Stimulated activated CD8-positive, alpha-beta memory T cell treated with anti-CD3 and anti-CD28 coated beads, Interleukin-2, amount 100 ng/mL, for 48 hours (primary cell): Measurements from ENCODE around the gene CASP6.
"Not testable (repeated sequence)": the region's sequence is repeated elsewhere in the genome, so short reads cannot be mapped to it uniquely, and the experiment has no call there.

Experiments
- DNase-seq, 2 donors: peaks; one replicate each; pipeline ENCODE4 v3.0.0-alpha.2; 2020; ENCODE audit warnings: low read depth in 2 of 2

CASP6 gene

DNA sequence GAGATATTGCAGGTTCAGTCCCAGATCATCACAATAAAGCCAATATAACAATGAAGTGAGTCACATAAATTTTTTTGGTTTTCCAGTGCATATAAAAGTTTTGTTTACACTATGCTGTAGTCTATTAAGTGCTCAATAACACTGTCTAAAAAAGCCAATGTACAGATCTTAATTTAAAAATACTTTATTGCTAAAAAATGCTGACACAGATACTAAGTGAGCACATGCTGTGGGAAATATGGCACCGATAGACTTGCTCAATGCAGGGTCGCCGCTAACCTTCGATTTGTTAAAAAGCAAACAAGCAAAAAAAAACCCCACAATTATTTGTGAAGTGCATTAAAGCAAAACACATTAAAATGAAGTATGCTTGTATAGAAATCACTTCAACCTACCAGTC, 16.4 kb upstream of the CASP6 start:
- no peak for DNase-seq

DNA sequence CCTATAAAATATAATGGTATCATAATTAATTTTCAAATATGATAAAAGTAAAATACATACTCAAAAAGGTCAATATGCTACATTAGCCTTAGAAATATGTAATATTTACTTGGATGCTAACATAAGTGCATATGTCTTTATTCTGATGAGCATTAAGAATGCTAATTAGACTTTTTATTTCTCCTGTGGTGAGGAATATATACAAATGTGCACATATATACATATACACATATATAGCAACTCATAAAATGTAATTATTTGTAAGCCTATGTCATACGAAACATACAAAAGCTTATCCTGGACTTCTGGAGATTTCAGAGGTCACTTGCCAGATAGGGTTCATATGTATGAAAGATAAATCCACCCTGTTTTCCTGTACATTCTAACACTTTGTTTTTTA, 15.5 kb upstream of the CASP6 start:
- no peak for DNase-seq

DNA sequence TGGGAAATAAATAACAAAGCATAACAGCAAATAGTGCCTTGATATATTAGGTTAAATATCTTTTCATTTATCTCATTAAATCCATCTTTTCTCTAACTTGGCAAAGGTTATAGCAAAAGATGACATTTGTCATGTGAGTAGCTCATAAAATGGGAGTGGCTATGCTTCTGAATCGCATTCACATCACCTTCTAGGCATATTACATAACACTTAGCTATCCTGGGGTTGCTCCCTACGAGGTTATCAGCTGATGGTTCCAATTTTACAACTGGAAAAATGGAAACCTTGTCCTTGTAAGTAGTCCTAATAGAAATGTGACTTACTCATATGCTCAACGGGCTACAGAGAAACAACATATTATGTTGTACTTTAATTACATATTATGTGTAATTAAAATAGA, 10.3 kb upstream of the CASP6 start:
- DNase-seq: no peak

DNA sequence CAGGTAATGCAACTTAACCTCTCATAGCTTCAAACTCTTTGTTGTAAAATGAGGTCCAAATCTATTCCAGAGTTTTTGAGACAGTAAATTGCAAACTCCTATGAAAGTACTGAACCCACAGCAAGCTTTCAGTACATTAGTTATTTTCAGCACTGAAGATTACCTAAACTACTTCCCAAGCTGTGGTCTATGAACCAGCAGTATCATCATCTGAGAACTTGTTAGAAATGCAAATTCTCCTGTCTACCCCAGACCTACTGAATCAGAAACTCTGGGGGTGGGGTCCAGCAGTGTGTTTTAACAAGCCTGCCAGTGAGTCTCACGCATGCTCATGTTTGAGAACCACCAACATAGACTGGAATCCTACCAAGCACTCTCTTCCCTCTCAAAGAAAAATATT, 5.7 kb upstream of the CASP6 start:
- no peak for DNase-seq

DNA sequence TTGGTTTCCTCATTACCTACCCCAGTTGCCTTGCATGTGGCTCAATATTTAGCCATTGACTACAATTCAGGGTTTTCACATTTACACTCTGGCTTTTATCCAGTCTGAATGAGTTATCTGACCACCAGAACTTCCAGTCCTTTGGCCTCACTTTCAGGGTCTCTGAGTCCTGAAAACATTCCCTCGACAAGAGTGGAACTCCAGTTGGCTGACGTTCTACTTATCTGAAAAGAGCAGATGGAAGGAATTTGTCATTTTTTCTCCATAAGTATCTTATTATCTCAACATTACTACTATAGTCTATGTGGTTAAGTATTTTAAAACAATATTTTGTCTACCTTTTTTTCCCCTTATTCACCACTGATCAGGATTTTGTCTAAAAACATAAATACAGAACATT, 5.2 kb upstream of the CASP6 start:
- no peak for DNase-seq

DNA sequence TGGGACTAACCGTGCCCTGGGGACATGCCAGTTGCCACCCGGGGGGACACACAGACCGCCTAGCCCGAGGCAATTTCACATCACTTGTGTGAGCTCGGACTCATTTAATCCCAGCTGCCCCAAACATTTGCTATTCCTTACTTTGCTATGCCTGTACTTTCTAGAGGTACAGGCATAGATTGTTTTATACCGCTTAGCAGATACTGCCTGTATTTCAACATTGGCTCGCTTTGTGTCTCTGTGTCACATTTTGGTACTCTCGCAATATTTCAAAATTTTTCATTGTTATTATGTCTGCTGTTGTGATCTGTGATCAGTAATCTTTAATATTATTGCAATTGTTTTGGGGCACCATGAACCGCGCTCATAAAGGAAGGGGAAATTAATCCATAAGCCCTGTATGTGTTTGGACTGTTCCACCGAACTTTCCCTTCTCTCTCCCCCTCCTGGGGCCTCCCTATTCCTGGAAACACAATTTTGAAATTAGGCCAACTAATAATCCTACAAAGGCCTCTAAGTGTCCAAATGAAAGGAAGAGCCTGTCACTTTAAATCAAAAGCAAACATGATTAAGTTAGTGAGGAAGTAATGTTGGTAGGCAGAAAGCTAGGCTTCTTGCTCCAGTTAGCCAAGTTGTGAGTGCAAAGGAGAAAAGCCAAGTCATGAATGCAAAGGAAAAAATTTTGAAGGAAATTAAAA, 568 bp upstream of the CASP6 start:
- no peak for DNase-seq

DNA sequence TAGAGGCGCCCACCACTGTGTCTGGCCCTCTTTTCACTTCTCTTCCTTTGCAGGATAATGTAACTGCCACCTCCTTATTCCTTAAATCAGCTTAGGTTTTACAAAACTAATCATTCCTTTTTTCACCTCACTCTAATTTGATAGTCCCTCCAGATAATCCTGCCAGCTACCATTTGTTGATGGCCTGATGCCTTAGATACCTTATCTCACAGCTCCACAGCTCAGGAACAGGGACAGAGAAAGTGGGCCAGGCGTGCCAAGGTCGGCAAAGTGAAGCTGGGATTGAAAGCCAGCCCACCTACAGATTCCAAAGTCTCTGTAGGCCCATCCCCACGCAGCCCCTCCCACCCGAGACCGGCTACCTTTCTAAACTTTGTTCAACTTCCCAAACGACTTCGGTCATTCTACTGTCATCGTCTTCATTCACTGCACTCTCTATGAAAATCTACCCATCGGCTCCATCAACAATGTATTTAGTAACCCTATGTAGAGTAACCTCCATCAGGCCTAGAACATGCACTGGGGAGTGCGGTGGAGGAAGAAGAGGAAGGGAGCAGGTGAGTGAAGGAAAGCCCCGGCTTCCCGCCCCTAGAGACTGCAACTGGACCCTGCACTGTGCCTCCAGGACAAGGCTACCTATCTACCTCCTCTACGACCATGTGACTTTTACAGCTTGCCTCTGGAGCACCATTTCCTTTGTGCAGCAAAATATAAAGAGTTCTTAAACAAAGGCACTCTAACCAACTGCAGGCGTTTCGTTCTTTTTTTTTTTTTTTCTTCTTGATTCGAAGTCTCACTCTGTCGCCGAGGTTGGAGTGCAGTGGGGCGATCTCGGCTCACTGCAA, 1.5 kb downstream of the CASP6 start:
- no peak for DNase-seq

DNA sequence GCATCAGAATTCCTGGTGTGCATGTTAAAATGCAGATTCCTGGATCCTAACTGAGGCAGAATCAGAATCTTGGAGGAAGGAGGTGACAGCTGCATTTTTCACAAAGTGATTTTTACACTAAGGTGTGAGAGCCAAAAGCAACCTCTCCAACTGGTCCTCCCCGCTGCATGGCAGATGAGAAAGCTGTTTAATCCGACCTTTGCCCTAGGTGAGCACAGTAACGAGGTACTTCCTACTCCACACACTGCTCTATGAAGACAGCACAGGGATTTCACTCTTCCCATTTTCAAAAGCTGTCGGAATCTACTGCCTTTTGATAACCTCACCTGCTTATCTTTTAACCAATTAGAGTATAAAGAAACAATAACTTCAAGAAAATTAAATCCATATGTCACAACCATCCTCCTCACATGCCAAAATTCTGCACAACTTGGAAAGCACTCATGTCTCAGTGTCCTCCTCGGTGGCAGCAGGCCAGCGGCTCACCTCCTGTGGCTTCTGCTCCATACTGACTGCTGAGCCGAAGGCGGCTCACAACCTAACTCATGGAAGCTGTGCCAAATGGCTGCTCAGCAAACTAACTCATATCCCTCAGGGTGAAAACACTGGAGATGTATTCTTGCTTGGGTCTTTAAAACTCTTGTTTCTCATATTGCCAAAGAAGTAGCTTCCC, 3.6 kb downstream of the CASP6 start:
- no peak for DNase-seq

DNA sequence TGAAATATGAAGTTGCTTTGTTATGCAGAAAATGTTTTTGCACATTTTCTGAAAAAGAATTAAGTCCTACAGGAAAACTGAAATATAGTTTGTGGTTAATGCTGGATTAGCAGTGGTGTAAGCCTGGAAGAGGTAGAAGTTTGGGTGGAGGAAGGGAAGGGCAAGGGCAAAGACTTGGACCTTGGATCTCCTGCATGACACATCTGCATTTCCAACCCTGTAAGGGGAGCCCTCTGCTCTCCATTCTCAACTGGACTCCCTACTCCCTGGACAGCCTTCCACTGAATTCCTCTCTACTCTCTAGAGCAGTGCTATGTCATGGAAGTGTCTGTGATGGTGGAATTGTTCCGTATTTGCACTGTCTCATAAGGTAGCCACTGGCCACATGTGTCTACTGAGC, 4.6 kb downstream of the CASP6 start:
- DNase-seq: no peak

DNA sequence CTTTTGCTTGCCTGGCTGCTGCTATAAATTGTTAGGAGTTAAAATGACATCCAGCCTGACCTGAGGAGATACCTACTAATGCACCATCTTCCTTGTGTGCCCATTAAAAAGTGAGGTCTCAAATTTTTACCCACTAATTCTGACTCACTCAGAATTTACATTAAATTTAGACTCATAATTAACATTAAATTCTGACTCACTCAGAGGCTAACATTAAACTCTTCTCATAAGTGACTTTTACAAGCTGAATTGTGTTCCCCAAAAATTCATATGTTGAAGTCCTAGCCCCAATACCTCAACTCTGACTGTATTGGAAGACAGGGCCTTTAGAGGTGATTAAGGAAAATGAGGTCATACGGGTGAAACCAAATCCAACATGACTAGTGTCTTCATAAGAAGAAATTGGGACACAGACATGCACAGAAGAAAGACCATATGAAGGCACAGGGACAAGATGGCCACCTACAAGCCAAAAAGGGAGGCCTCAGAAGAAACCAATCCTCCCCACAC, 11.8 kb downstream of the CASP6 start:
- DNase-seq: no peak

DNA sequence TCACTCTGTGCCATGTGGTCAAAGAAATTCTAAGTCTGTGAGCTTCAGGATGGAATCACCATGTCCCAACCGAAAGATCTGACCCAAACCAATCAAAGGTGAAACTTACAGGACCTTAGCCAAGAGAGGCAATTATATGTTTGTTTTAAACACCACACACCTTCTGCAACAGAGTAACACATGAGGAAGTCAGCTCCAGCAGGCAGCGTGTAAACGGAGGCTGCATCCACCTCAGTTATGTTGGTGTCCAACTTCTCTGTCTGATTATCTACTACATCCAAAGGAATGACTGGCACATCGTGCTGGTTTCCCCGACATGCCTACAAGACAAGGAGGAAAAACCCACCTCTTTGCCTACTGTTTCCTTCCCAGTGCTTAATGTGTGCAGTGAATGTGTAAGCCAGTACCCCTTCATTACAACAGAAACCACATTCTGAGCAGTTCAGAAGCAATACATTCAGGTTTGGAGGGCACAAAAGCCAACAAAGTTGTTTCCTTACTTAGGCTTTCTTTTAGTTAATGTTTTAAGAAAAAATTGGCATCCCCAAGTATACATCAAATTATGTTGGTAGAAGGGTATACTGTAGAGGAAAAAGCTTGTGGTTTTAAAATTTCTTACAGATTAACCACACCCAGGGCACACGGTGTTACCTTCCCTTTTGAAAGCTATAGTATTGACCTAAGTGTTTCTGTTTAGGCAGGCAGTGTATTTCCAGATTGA, 12.4 kb downstream of the CASP6 start:
- DNase-seq: no peak

DNA sequence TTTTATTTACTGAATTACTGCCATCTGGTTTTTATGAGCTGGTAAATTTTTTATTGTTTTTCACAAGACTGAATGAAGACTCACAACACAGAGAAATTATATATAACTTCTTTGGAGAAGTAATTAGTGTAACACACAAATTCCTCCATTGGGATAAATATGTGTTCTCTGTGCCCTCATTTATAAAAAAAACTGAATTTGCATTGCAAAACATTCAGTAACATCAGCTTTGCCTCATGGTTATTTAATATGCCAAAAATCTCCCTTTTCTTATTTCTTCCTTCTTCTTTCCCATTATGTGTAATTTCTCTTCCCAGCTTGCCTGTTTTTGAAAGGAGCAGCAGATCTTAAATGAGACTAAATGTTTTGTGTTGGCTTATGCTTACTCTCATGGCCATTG, 18.5 kb downstream of the CASP6 start:
- no peak for DNase-seq

DNA sequence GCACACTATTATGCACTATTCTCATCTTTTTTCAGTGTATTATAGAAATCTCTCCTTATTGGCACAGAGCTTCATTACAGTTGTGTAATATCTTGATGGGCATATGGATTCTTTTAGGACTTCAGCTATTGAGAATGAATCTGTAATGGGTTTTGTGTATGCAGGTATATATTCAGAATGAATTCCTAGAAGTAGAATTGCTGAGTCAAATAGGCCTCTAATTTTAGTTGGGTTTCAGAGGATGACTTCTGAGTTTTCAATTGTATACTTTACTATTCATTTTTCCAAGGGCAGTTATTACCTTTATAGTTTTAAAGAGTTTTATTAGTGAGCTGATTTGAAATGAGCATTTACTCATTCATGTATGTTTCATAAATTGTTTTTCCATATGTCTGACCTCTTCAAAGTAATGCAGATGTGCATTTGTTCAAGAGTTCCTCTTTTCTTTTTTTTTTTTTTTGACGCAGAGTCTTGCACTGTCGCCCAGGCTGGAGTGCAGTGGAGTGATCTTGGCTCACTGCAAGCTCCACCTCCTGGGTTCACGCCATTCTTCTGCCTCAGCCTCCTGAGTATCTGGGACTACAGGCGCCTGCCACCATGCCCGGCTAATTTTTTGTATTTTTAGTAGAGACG, 19.5 kb downstream of the CASP6 start:
- no peak for DNase-seq

DNA sequence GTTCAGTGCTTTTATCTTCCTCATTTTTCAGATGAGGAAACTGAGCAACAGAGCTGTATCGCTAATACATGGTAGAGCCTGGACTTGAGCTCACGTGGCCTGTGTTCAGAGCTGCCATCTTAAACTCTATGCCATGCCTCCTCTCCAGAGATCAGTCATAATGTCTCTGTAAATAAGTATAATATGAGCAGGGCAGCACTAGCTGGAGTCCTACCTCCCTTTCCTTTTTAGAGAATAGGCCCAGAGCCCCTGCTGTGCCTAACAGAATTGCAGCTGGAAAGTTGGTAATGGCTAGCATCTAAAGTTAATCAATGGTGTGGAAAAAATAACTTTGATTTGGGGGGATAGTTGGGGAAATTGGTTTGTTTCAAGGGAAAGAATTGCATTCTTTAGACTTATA, 20.4 kb downstream of the CASP6 start:
- DNase-seq: no peak

DNA sequence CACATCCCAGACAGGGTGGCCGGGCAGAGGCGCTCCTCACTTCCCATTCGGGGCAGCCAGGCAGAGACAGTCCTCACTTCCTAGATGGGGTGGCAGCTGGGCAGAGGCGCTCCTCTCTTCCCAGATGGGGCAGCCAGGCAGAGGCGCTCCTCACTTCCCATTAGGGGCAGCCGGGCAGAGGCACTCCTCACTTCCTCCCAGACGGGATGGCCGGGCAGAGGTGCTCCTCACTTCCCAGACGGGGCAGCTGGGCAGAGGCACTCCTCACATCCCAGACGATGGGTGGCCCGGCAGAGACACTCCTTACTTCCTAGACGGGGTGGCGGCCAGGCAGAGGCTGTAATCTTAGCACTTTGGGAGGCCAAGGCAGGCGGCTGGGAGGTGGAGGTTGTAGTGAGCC, 24.3 kb downstream of the CASP6 start:
- DNase-seq: not testable (repeated sequence)

DNA sequence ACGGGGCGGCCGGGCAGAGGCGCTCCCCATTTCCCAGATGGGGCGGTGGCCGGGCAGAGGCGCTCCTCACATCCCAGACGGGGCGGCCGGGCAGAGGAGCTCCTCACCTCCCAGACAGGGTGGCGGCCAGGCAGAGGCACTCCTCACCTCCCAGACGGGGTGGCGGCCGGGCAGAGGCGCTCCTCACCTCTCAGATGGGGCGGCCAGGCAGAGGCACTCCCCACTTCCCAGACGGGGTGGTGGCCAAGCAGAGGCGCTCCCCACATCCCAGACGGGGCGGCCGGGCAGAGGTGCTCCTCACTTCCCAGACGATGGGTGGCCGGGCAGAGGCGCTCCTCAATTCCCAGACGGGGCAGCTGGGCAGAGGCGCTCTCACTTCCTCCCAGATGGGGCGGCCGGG, 24.8 kb downstream of the CASP6 start:
- DNase-seq: not testable (repeated sequence)

DNA sequence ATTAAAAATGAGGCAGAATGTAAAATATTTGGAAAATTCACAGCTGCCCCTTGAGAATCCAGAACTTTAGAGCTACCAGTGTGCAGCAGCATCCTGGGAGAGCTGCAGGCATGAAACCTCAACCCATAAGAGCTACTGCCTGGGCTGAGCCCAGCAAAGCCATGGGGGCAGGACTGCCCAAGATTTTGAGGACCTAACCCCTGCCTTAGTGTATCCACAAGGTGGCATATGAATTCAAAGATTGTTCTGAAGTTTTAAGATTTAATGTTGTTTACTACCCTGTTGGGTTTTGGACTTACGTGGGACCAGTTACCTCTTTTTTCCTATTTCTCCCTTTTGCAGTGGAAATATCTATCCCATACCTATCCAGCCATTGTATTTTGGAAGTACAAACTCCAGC, 26.4 kb downstream of the CASP6 start:
- DNase-seq: no peak

DNA sequence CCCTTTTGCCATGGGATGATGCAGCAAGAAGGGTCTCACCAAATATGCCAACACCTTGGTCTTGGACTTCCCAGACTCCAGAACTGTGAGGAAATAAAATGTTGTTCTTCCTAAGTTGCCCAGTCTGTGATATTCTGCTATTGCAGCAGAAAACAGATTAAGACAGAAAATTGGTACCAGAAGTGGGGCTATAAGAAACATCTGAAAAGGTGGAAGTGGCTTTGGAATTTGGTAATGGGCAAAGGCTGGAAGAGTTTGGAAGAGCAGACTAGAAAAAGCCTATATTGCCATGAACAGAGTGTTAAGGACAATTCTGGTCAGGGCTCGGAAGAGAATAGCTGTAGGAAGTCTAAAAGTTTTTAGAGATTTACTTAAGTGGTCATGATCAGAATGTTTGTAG, 27.4 kb downstream of the CASP6 start:
- no peak for DNase-seq

DNA sequence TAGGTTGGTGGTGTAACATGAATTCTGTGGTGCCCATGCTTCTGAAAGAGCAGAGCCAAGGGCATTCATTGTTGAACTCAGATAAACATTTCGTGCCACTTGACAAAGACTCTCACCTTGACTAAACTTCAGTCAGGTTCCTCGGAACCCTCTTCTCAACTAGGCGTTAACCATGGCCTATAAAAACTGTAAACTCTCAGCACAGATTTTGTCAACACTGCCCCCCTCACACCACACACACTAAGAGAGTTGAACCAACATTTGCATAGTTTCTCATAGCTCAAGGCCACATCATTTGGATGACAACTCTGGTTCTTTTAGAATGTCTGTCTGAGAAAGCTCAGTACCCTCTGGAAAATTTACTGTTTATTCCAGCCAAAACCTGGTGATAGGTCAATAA, 28.1 kb downstream of the CASP6 start:
- no peak for DNase-seq

DNA sequence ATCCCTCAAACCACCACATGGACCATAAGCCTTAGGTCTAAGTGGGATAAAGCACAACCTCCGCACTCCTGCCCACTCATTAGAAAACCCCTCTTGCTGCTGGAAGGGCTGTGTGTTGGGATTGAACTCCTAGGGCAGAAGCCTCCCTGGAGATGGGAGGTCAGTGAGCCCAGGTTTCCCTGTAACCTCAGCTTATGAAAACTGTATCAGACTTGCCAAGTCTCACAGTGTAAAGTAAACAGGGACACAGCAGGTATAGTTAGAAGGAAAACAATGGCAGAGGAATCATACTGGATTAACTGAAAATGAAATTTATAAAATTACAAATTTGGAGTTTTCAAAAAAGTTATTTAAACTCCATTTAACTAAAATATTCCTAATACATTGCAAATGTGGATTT, 29.9 kb downstream of the CASP6 start:
- DNase-seq: no peak

DNA sequence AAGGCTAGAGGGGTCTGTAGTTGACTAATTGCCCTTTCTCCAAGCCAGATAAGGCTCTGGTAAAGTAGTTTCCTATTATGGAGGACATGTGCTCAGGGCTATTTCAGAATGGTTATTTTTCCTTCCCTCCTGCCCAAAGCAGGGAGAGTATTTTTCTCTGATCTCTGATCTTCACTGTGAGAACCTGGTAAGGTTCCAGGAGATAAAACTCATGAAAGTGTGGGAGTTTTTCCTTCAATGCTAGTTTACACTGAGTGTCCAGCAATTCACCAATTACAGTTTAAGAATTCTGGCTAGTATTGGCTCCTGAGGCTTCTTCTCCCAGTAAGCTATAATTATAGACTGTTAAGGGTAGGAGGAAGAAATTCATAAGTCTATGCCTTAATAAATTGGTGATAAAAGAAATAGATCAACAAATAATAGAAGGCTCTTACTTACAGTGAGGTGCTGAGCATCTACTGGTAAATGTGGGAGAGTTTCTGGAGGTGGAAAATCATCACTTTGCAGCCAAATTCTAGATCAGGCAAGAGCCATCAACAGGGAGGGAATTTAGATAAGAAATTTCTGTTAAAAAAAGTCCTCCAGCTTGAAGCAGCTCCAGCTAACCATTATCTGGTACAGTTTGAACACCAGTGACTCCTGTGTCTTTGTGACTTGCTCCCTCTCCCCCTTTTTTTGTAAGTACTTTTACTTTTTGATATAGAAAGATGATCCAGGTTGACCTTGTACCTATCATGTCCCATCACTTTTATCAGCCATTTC, 30.9 kb downstream of the CASP6 start:
- no peak for DNase-seq
